ENCODE measurements around the gene RNF151. TPM values are rescaled to one million over a fixed set of nuclear protein-coding genes. Genes with fewer than 3 reads are reported as not detected.

Gene RNF151
- total and polyA plus RNA-seq, 10 of the 15 experiments (the other 5 are each of a cell fraction or from before 2014, with no cell fraction given), result 0.17 to 0.56 TPM; not detected in 8

GRCh38 chr16:1942047-1942809 lies 24.4 kb upstream of the RNF151 start:
- ChIA-PET SMC1A (ENCODE audit: uncharacterized antibody, unreplicated experiment) (no interaction called here), POLR2A (interaction anchor here (0.6 to 2.3 kb wide), 4 partner anchors 10 to 54 kb away, joined by 4 to 7 read pairs (median 6); no protein-coding TSS in a partner anchor), RAD21 (ENCODE audit: unreplicated experiment) (interaction anchor here (1.6 kb wide), 1 partner anchor 76 kb away, joined by 5 read pairs; no protein-coding TSS in a partner anchor), CTCF (interaction anchor here (1.1 to 2.0 kb wide), 3 partner anchors 13 to 78 kb away, joined by 5 to 8 read pairs (median 7); no protein-coding TSS in a partner anchor)
- H3K36me3 ChIP-seq (ENCODE audit: control insufficient read depth in 2 of 2, insufficient read depth in 2 of 2, low read length in 1 of 2), result peaks cover 0 to 5% of the 10 kb centered on the region in 2 experiments; a peak in 3 of 4 replicates
- TF ChIP-seq E4F1 (IDR thresholded peaks at IDR 0.05; ENCODE audit: borderline replicate concordance, partially characterized antibody) (no peak), ZNF207 (IDR thresholded peaks at IDR 0.05; ENCODE audit: borderline replicate concordance) (no peak), ZSCAN29 (IDR thresholded peaks at IDR 0.05) (no peak), WRNIP1 (IDR thresholded peaks at IDR 0.05; ENCODE audit: borderline replicate concordance, low read depth, low read length) (no peak), PAX8 (IDR thresholded peaks at IDR 0.05) (no peak), ZBTB4 (CRISPR knock-in tag; IDR thresholded peaks at IDR 0.05) (no peak), IKZF1 (conservative IDR thresholded peaks at IDR 0.05) (no peak), DPF2 (IDR thresholded peaks at IDR 0.05) (0 out of 2 replicates have a peak, but pooled peaks have one; percentile 14), SPI1 (IDR thresholded peaks at IDR 0.05; ENCODE audit: borderline replicate concordance, insufficient read depth, low read depth, low read length) (peak; percentile 47; the same call in 1 of the 2 replicates)
- peak overlapping the region; percentile 87 for H3K4me3 ChIP-seq
- in situ Hi-C loops (cut with MboI), result no loop called here
- peak overlapping the region; percentile 61 for H2AFZ ChIP-seq (ENCODE audit: control insufficient read depth, low read depth, low read length)
- intact Hi-C loops (cut with micrococcal nuclease; ENCODE audit: unreplicated experiment), result no loop called here
- H3K4me1 ChIP-seq (ENCODE audit: control insufficient read depth, insufficient read depth, low read length), result peaks cover 10% of the 10 kb centered on the region; the same call in 1 of the 2 replicates
- H3K79me2 ChIP-seq (ENCODE audit: control insufficient read depth, insufficient read depth, low read length), result peaks cover 18% of the 10 kb centered on the region
- TSS peak; percentile 75 for BruUV-seq (replicated peaks)
- FAIRE-seq (no peak), ATAC-seq (peak; percentile 5), DNase-seq (ENCODE audit: low read depth, low spot score) (no peak)
- no peaks in the 10 kb centered on the region for H3K9me3 ChIP-seq (replicated peaks; ENCODE audit: control insufficient read depth, insufficient read depth, low read length)
- under 1% methylated on average over 17 of the region's 17 CpGs for WGBS (ENCODE audit: insufficient coverage, insufficient replicate concordance, low lambda C conversion rate, missing lambda C conversion rate)
- peak overlapping the region; percentile 84 for H3K4me2 ChIP-seq (ENCODE audit: control insufficient read depth, insufficient read depth)
- H3K27me3 ChIP-seq (replicated peaks in 1 of 2; ENCODE audit: control insufficient read depth in 2 of 2, insufficient read depth in 2 of 2, low read length in 1 of 2), result no peaks in the 10 kb centered on the region
- no peaks in the 10 kb centered on the region for H4K20me1 ChIP-seq (ENCODE audit: control insufficient read depth, insufficient read depth)
- H3K27ac ChIP-seq (ENCODE audit: control insufficient read depth, insufficient read depth), result peak overlapping the region; percentile 47
- peak overlapping the region; percentile 80 for H3K9ac ChIP-seq (ENCODE audit: control insufficient read depth, insufficient read depth, low read length)

Data from GM12878 (cell line).